ENCODE results near the gene GALNT9. TPM values are rescaled to one million over a fixed set of nuclear protein-coding genes. Genes with fewer than 3 reads are reported as not detected.

GALNT9 gene
- polyA plus RNA-seq, 2 of the 4 experiments (the other 2 are of a cell fraction) = 0.66 to 2.8 TPM

- POLR2A ChIA-PET = interaction anchor here (1.1 kb wide), 1 partner anchor 10 kb away, joined by 3 read pairs; no protein-coding TSS in a partner anchor
- DNase-seq (ENCODE audit: low read depth in 1 of 2, low spot score in 1 of 2) (peak in 1 of 2 experiments; percentile 58), ATAC-seq (peak; percentile 27 to 61; a peak in 4 of 6 replicates), FAIRE-seq (no peak)
- Histone ChIP-seq H3K4me2 (peak overlapping the region; percentile 88), H3K4me3 (peak overlapping the region; percentile 22), H3K9me3 (no peaks in the 10 kb centered on the region), H3K27ac (peak overlapping the region in 1 of 2 experiments; percentile 30; a peak in 3 of 6 replicates), H3K4me1 (peaks cover 9% of the 10 kb centered on the region; the same call in 2 of the 3 replicates)
- TF ChIP-seq EP300 (IDR thresholded peaks at IDR 0.05) (no peak), MYC (IDR thresholded peaks at IDR 0.05; ENCODE audit: borderline replicate concordance, low read length) (no peak), TFCP2L1 (CRISPR knock-in tag; IDR thresholded peaks at IDR 0.05) (no peak), ZFP36 (IDR thresholded peaks at IDR 0.05; ENCODE audit: borderline replicate concordance, partially characterized antibody) (no peak), NFE2L2 (conservative IDR thresholded peaks at IDR 0.05; ENCODE audit: low read length) (no peak), TP53 (CRISPR knock-in tag; IDR thresholded peaks at IDR 0.05) (no peak), GATA3 (IDR thresholded peaks at IDR 0.05; ENCODE audit: borderline replicate concordance) (no peak), CBX8 (IDR thresholded peaks at IDR 0.05) (no peak), HOXB13 (CRISPR knock-in tag; IDR thresholded peaks at IDR 0.05; ENCODE audit: low read depth) (no peak), MAZ (IDR thresholded peaks at IDR 0.05; ENCODE audit: borderline replicate concordance, low read depth, low read length) (no peak), SREBF2 (IDR thresholded peaks at IDR 0.05) (no peak), CHD4 (IDR thresholded peaks at IDR 0.05; ENCODE audit: borderline replicate concordance) (no peak), FOXS1 (CRISPR knock-in tag; IDR thresholded peaks at IDR 0.05) (no peak), ZSCAN20 (CRISPR knock-in tag; IDR thresholded peaks at IDR 0.05) (no peak), SMC3 (IDR thresholded peaks at IDR 0.05) (no peak), FOSB (CRISPR knock-in tag; IDR thresholded peaks at IDR 0.05) (no peak)
- TF ChIP-seq, protein P1, sequence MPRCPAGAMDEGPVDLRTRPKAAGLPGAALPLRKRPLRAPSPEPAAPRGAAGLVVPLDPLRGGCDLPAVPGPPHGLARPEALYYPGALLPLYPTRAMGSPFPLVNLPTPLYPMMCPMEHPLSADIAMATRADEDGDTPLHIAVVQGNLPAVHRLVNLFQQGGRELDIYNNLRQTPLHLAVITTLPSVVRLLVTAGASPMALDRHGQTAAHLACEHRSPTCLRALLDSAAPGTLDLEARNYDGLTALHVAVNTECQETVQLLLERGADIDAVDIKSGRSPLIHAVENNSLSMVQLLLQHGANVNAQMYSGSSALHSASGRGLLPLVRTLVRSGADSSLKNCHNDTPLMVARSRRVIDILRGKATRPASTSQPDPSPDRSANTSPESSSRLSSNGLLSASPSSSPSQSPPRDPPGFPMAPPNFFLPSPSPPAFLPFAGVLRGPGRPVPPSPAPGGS (IDR thresholded peaks at IDR 0.05) = no peak
- WGBS (ENCODE audit: missing lambda C conversion rate) = 15% methylated on average over 36 of the region's 39 CpGs
- CTCF ChIA-PET = interaction anchor here (1.0 to 3.5 kb wide), 6 partner anchors 10 to 236 kb away, joined by 3 to 18 read pairs (median 6); no protein-coding TSS in a partner anchor
These were observed 150.5 kb downstream of the GALNT9 start for GRCh38 chr12:132178801-132179401.

DNA sequence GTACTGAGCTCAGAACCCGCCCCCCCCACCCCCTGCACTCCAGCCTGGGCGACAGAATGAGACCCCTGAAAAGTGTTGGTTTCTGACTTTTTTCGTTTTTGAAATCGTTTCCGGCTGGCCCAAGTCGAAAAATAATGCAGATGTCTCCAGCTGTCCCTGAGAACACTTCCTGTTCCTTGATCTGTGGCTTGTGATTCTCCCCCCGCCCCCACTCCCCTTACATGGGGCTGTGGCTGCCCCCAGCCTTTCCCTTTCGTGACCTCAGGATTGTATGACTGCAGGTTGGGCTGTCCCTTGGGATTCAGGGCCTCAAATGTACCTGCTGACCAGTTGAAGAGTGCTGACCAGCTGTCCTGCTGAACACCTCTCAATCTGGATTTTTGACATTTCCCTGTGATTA lies 151.1 kb downstream of the GALNT9 start:
- H3K4me2 ChIP-seq = peak overlapping the region; percentile 88
- FAIRE-seq = no peak
- H3K9me3 ChIP-seq = no peaks in the 10 kb centered on the region
- CTCF ChIA-PET = interaction anchor here (1.0 to 3.5 kb wide), 6 partner anchors 10 to 236 kb away, joined by 3 to 18 read pairs (median 6); no protein-coding TSS in a partner anchor
- ATAC-seq = peak in 1 of 2 experiments; percentile 4; a peak in 1 of 6 replicates
- no peak for DNase-seq (ENCODE audit: low read depth in 1 of 2, low spot score in 1 of 2)
- H3K4me3 ChIP-seq = peak overlapping the region; percentile 22; the same call in 2 of the 3 replicates
- 51% methylated on average over 7 of the region's 8 CpGs for WGBS (ENCODE audit: missing lambda C conversion rate)
- peaks cover 9% of the 10 kb centered on the region; the same call in 2 of the 3 replicates for H3K4me1 ChIP-seq
- POLR2A ChIA-PET = interaction anchor here (1.1 kb wide), 1 partner anchor 11 kb away, joined by 3 read pairs; no protein-coding TSS in a partner anchor
- peak overlapping the region in 1 of 2 experiments; percentile 30; a peak in 2 of 6 replicates for H3K27ac ChIP-seq
- TF ChIP-seq EHMT2 (IDR thresholded peaks at IDR 0.05; ENCODE audit: low read depth) (no peak), NPAS2 (CRISPR knock-in tag; IDR thresholded peaks at IDR 0.05; ENCODE audit: borderline replicate concordance) (no peak), HOXB5 (CRISPR knock-in tag; IDR thresholded peaks at IDR 0.05) (no peak), ESRRA (IDR thresholded peaks at IDR 0.05; ENCODE audit: borderline replicate concordance, low read length) (no peak), RARB (CRISPR knock-in tag; IDR thresholded peaks at IDR 0.05) (no peak), SREBF2 (IDR thresholded peaks at IDR 0.05) (no peak), FOSL2 (IDR thresholded peaks at IDR 0.05) (no peak), FOSL2 (CRISPR knock-in tag; IDR thresholded peaks at IDR 0.05) (no peak), FOSB (CRISPR knock-in tag; IDR thresholded peaks at IDR 0.05) (no peak), ZC3H11A (IDR thresholded peaks at IDR 0.05) (no peak), RFX5 (IDR thresholded peaks at IDR 0.05) (no peak), JUN (IDR thresholded peaks at IDR 0.05) (no peak), CTCF (IDR thresholded peaks at IDR 0.05) (no peak), NR3C1 (IDR thresholded peaks at IDR 0.05) (no peak), EHF (CRISPR knock-in tag; IDR thresholded peaks at IDR 0.05) (no peak)
- TF ChIP-seq, protein P2, sequence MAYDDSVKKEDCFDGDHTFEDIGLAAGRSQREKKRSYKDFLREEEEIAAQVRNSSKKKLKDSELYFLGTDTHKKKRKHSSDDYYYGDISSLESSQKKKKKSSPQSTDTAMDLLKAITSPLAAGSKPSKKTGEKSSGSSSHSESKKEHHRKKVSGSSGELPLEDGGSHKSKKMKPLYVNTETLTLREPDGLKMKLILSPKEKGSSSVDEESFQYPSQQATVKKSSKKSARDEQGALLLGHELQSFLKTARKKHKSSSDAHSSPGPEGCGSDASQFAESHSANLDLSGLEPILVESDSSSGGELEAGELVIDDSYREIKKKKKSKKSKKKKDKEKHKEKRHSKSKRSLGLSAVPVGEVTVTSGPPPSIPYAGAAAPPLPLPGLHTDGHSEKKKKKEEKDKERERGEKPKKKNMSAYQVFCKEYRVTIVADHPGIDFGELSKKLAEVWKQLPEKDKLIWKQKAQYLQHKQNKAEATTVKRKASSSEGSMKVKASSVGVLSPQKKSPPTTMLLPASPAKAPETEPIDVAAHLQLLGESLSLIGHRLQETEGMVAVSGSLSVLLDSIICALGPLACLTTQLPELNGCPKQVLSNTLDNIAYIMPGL (CRISPR knock-in tag; IDR thresholded peaks at IDR 0.05; ENCODE audit: borderline replicate concordance) = no peak
- TF ChIP-seq, protein P1 (IDR thresholded peaks at IDR 0.05) = no peak
- TF ChIP-seq, protein P3, sequence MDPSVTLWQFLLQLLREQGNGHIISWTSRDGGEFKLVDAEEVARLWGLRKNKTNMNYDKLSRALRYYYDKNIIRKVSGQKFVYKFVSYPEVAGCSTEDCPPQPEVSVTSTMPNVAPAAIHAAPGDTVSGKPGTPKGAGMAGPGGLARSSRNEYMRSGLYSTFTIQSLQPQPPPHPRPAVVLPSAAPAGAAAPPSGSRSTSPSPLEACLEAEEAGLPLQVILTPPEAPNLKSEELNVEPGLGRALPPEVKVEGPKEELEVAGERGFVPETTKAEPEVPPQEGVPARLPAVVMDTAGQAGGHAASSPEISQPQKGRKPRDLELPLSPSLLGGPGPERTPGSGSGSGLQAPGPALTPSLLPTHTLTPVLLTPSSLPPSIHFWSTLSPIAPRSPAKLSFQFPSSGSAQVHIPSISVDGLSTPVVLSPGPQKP (IDR thresholded peaks at IDR 0.05; ENCODE audit: low read depth, low read length) = no peak

Data from A549 (cell line).